ENCODE data around the gene VPS51. TPM values are rescaled to one million over a fixed set of nuclear protein-coding genes. Genes with fewer than 3 reads are reported as not detected.

Gene VPS51
- polyA plus RNA-seq (2012; ENCODE audit: insufficient read length, low read depth): 151 TPM

GRCh38 chr11:65095974-65096806 is at the start of gene VPS51:
TSS of gene VPS51 (plus strand) at chr11:65096214. CDS start at chr11:65096251, 37 bp downstream.
- TF ChIP-seq REST (IDR thresholded peaks at IDR 0.05; ENCODE audit: insufficient read depth in 1 of 2, low read depth in 2 of 2, low read length in 2 of 2): 0 out of 4 replicates have a peak, but pooled peaks of 1 of the 2 experiments have one; percentile 39
- TF ChIP-seq TAF1 (IDR thresholded peaks at IDR 0.05; ENCODE audit: borderline replicate concordance, insufficient read depth, low read length): peak; percentile 95; the same call in 1 of the 2 replicates
- peak; percentile 87; the same call in 1 of the 2 replicates for TF ChIP-seq SIN3A (IDR thresholded peaks at IDR 0.05; ENCODE audit: borderline replicate concordance, insufficient read depth, low read length)
- peak; percentile 47 for TF ChIP-seq FOXP2 (optimal IDR thresholded peaks at IDR 0.05; ENCODE audit: borderline replicate concordance, extremely low read depth, extremely low read length, insufficient read depth)
- TF ChIP-seq POLR2AphosphoS5 (IDR thresholded peaks at IDR 0.05; ENCODE audit: low read depth, low read length): peak; percentile 94

GRCh38 chr11:65047581-65048422 is 48.2 kb upstream of the VPS51 start:
- no peak for TF ChIP-seq POLR2AphosphoS5 (IDR thresholded peaks at IDR 0.05; ENCODE audit: low read depth, low read length)
- TF ChIP-seq REST (IDR thresholded peaks at IDR 0.05; ENCODE audit: insufficient read depth in 1 of 2, low read depth in 2 of 2, low read length in 2 of 2): no peak
- no peak for TF ChIP-seq SIN3A (IDR thresholded peaks at IDR 0.05; ENCODE audit: borderline replicate concordance, insufficient read depth, low read length)
- TF ChIP-seq TAF1 (IDR thresholded peaks at IDR 0.05; ENCODE audit: borderline replicate concordance, insufficient read depth, low read length): no peak
- no peak for TF ChIP-seq FOXP2 (optimal IDR thresholded peaks at IDR 0.05; ENCODE audit: borderline replicate concordance, extremely low read depth, extremely low read length, insufficient read depth)

DNA sequence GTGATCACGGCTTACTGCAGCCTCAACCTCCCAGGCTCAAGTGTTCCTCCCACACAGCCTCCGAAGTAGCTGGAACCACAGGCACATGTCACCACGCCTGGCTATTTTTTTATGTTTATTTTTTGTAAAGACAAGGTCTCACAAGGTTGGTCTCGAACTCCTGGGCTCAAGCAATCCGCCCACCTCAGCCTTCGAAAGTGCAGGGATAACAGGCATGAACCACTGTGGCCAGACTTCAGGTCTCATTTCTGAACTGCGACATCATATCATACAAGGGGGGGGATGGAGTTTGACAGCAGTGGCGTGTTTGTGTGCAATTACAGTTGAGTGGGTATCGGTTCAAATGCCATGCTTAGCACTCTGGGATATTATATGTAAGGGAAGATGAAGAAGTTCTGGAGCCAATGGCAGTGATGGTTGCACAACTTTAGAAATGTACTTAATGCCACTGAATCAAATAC is 44.6 kb upstream of the VPS51 start:
- no peak for TF ChIP-seq POLR2AphosphoS5 (IDR thresholded peaks at IDR 0.05; ENCODE audit: low read depth, low read length)
- no peak for TF ChIP-seq TAF1 (IDR thresholded peaks at IDR 0.05; ENCODE audit: borderline replicate concordance, insufficient read depth, low read length)

DNA sequence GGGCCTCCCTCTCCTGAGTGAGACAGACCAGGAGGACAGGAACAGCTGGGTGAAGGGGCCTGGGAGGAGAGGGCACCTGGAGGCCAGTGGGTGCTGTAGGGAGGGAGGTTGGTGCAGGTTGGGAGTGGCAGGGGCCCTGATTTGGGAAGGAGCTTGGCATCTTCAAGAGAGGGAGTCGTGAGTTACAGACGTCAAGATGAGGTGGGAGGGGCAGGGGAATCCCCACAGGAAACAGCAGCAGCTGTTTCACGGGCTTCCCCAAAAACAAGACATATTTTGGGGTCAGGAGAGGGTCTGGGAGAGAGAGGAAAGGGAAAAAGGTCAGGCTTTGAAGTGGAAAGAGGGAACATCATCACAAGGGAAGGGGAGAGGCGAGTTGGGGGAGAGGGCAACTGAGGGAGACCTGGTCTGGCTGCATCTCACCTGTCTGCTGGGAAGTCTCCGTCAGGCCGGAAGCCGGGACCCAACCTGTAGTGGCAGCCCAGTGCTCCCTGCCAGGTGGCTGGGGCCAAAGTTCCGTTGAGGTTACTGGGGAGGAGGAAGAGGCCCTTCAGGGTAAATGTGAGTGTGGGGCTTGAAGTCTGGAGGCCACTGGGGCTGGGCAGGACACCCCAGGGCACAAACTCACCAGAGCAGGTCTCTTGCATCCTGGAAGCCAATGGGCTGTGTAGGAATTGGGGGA is 42.0 kb upstream of the VPS51 start:
- TF ChIP-seq FOXP2 (optimal IDR thresholded peaks at IDR 0.05; ENCODE audit: borderline replicate concordance, extremely low read depth, extremely low read length, insufficient read depth) (no peak), REST (IDR thresholded peaks at IDR 0.05; ENCODE audit: insufficient read depth in 1 of 2, low read depth in 2 of 2, low read length in 2 of 2) (no peak), POLR2AphosphoS5 (IDR thresholded peaks at IDR 0.05; ENCODE audit: low read depth, low read length) (no peak), TAF1 (IDR thresholded peaks at IDR 0.05; ENCODE audit: borderline replicate concordance, insufficient read depth, low read length) (no peak)

GRCh38 chr11:65055538-65055937 is 40.5 kb upstream of the VPS51 start:
- TF ChIP-seq POLR2AphosphoS5 (IDR thresholded peaks at IDR 0.05; ENCODE audit: low read depth, low read length) (no peak), FOXP2 (optimal IDR thresholded peaks at IDR 0.05; ENCODE audit: borderline replicate concordance, extremely low read depth, extremely low read length, insufficient read depth) (no peak)
